Peyer's patch (tissue), 4 donors: Measurements from ENCODE around the gene PPT2.

Experiments
- POLR2A ChIP-seq, 2 donors: fragments of 450-650 bp; IDR thresholded peaks; one replicate each; pipeline ENCODE4 v1.5.1; 2017; ENCODE audit warnings: antibody characterized with exemption in 2 of 2, mild to moderate bottlenecking in 2 of 2, moderate library complexity in 2 of 2
- TF ChIP-seq, protein P1 (sequence below), 6 experiments: fragments of 450-650 bp in 4 of 6; fragments of 200-600 bp in 2 of 6; sonication (generic) in 1 of 6; IDR thresholded peaks; one replicate each; pipeline ENCODE4 v1.5.1; 2017 to 2019; ENCODE audit warnings: antibody characterized with exemption in 6 of 6, mild to moderate bottlenecking in 3 of 6, moderate library complexity in 1 of 6

DNA sequence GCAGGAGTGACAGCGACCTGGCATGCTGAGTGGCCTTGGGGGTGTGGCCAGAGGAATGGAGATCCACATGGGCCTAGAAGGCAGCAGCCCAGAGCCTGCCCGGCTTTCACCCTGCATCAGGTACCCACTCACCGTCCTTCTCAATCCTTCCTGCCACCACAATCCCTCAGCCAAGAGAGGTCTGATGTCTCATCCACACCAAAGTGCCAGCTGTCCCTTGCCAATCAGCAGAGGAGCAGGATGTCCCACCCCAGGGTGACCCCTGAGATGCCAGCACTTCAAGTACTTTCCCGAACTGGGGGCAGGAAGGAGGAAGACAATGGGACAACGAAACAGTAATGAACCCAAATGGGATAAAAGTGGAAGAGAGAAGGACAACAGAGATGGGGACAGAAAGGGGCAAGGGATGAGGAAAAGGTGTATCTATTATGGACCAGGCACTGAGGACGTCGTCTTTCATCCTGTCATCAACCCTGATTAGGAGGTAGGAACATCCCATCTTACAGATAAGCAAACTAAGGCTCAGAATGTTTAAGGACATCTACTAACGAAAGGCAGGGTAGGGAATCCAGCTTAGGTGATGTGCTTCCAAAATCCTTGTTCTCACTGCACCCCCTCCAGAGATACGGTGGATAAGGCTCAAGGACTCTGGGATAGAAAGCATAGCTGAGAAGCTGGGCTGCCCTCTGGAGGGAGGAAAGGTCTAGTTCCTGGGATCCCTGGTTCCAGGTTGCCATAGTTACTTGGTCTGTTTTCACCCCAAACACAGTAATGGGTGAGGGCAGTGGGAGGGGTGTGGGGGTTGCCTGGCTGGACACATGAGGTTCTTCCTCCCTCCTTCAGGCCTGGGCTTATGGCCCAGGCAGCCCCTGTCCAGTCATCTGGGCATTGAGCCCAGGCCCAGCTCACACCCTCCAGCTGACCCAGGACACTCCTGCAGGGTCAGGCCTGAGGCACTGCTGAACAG lies 40.3 kb upstream of the PPT2 start:
- TF ChIP-seq, protein P1, sequence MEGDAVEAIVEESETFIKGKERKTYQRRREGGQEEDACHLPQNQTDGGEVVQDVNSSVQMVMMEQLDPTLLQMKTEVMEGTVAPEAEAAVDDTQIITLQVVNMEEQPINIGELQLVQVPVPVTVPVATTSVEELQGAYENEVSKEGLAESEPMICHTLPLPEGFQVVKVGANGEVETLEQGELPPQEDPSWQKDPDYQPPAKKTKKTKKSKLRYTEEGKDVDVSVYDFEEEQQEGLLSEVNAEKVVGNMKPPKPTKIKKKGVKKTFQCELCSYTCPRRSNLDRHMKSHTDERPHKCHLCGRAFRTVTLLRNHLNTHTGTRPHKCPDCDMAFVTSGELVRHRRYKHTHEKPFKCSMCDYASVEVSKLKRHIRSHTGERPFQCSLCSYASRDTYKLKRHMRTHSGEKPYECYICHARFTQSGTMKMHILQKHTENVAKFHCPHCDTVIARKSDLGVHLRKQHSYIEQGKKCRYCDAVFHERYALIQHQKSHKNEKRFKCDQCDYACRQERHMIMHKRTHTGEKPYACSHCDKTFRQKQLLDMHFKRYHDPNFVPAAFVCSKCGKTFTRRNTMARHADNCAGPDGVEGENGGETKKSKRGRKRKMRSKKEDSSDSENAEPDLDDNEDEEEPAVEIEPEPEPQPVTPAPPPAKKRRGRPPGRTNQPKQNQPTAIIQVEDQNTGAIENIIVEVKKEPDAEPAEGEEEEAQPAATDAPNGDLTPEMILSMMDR (IDR thresholded peaks at IDR 0.05): peak in 5 of 6 experiments; percentile 3 to 31 (median 20)
- no peak for TF ChIP-seq POLR2A (IDR thresholded peaks at IDR 0.05)
